Panc1 (cell line): Measurements from ENCODE around the gene MAML3. TPM values are rescaled to one million over a fixed set of nuclear protein-coding genes. Genes with fewer than 3 reads are reported as not detected.

Experiments
- ATAC-seq: fragments of 200-7000 bp; cut with Tn5 transposase; 2 replicates; pipeline ENCODE4 v1.9.1; 2020; ENCODE audit warnings: mild to moderate bottlenecking, moderate library complexity
- BruUV-seq: library from RNA; stranded (reverse); fragments of 400-500 nt; replicated peaks from 2 replicates; lab custom pipeline; 2021; lab: Mats Ljungman, UMichigan
- CTCF ChIA-PET: fragments of 300-600 bp; sonication (Branson Sonifier 250); formaldehyde crosslinking; loops from one replicate; lab custom pipeline; 2022; ENCODE audit warnings: antibody characterized with exemption; lab: Charles Lee
- POLR2A ChIA-PET: fragments of 300-600 bp; sonication (Branson Sonifier 250); formaldehyde crosslinking; loops from one replicate; lab custom pipeline; 2022; ENCODE audit warnings: antibody characterized with exemption; lab: Charles Lee
- DNase-seq: peaks from one replicate; pipeline ENCODE4 v3.0.0-alpha.2; 2010; ENCODE audit warnings: low read depth, low spot score
- H3K27ac ChIP-seq: 2 replicates; pipeline ENCODE4 v1.5.1; 2011; ENCODE audit warnings: mild to moderate bottlenecking, low read length, inconsistent platforms
- H3K27me3 ChIP-seq: fragments of 200-500 bp; sonication (Bioruptor generic); 2 replicates; pipeline ENCODE4 v1.6.0; 2014; ENCODE audit warnings: low read length, inconsistent platforms; ENCODE audit not compliant: control insufficient read depth, insufficient read depth
- H3K36me3 ChIP-seq: fragments of 200-500 bp; sonication (Bioruptor generic); 2 replicates; pipeline ENCODE4 v1.5.1; 2014; ENCODE audit warnings: inconsistent platforms, mild to moderate bottlenecking, low read length, moderate library complexity; ENCODE audit not compliant: control insufficient read depth, insufficient read depth
- H3K4me1 ChIP-seq: 2 replicates; pipeline ENCODE4 v1.5.1; 2011; ENCODE audit warnings: inconsistent platforms, mild to moderate bottlenecking, low read length, moderate library complexity; ENCODE audit not compliant: control insufficient read depth, insufficient read depth
- H3K4me3 ChIP-seq, 2 experiments: 2 replicates each; pipeline ENCODE4 v1.5.1; 2011 to 2012; ENCODE audit warnings: low read depth in 2 of 2, low read length in 2 of 2, mild to moderate bottlenecking in 2 of 2, inconsistent platforms in 1 of 2, moderate library complexity in 1 of 2
- H3K9me3 ChIP-seq: fragments of 200-500 bp; sonication (Bioruptor generic); 2 replicates; pipeline ENCODE4 v1.5.1; 2014; ENCODE audit warnings: low read depth, mild to moderate bottlenecking, inconsistent platforms, low read length, moderate library complexity; ENCODE audit not compliant: control insufficient read depth, insufficient read depth
- CTCF ChIP-seq: fragments of 450-650 bp; IDR thresholded peaks from 2 replicates; pipeline ENCODE4 v1.5.1; 2017; ENCODE audit warnings: mild to moderate bottlenecking
- POLR2AphosphoS5 ChIP-seq: IDR thresholded peaks from 2 replicates; pipeline ENCODE4 v1.6.1; 2012; ENCODE audit warnings: mild to moderate bottlenecking, low read depth, low read length, moderate library complexity
- REST ChIP-seq, 2 experiments: IDR thresholded peaks; 2 replicates each; pipeline ENCODE4 v1.6.1; 2011 to 2012; ENCODE audit warnings: low read depth in 2 of 2, control low read depth in 1 of 2, low read length in 1 of 2, mild to moderate bottlenecking in 1 of 2, moderate library complexity in 1 of 2; ENCODE audit not compliant: insufficient read depth in 1 of 2
- SIN3A ChIP-seq: IDR thresholded peaks from 2 replicates; pipeline ENCODE4 v1.6.1; 2012; ENCODE audit warnings: low read depth, mild to moderate bottlenecking, low read length, moderate library complexity, borderline replicate concordance; ENCODE audit not compliant: insufficient read depth
- TCF7L2 ChIP-seq: IDR thresholded peaks from 2 replicates; pipeline ENCODE4 v1.6.1; 2011; ENCODE audit warnings: mild to moderate bottlenecking, low read depth, low read length, inconsistent platforms
- in situ Hi-C: cut with HindIII; loops from 2 replicates; pipeline ENCODE4 v1.10.0; 2016; ENCODE audit warnings: low sequenced_read_pairs, low pct_unique_long_range_greater_than_20kb
- intact Hi-C: fragments of 100-400 bp; cut with micrococcal nuclease; formaldehyde crosslinking; loops from one replicate; pipeline ENCODE4 v1.10.0; 2022; ENCODE audit not compliant: unreplicated experiment
- total RNA-seq: library from RNA; stranded (reverse); gene quantifications from one replicate; pipeline ENCODE4 v1.2.1, GENCODE V29; 2021; ENCODE audit not compliant: unreplicated experiment

The MAML3 gene
- total RNA-seq, 1 experiment from 2014 or later: 7.7 TPM

GRCh38 chr4:139903845-139904244, 250.1 kb downstream of the MAML3 start:
- H3K4me1 ChIP-seq: peaks cover 18% of the 10 kb centered on the region
- in situ Hi-C loops (no loop called here), intact Hi-C loops (no loop called here)
- no peak for DNase-seq
- no peaks in the 10 kb centered on the region for H3K27me3 ChIP-seq
- TF ChIP-seq REST (IDR thresholded peaks at IDR 0.05; ENCODE audit: insufficient read depth in 1 of 2, low read depth in 2 of 2, low read length in 1 of 2) (no peak), SIN3A (no peak), POLR2AphosphoS5 (no peak), CTCF (no peak), TCF7L2 (no peak)
- ATAC-seq: no peak
- H3K27ac ChIP-seq: no peak overlapping the region
- CTCF ChIA-PET: no interaction called here
- no TSS peak for BruUV-seq
- POLR2A ChIA-PET: no interaction called here
- no peaks in the 10 kb centered on the region for H3K36me3 ChIP-seq
- H3K9me3 ChIP-seq: no peaks in the 10 kb centered on the region
- H3K4me3 ChIP-seq: no peak overlapping the region

GRCh38 chr4:139902321-139903320, 251.4 kb downstream of the MAML3 start:
- Histone ChIP-seq H3K27me3 (no peaks in the 10 kb centered on the region), H3K27ac (no peak overlapping the region), H3K9me3 (no peaks in the 10 kb centered on the region), H3K36me3 (no peaks in the 10 kb centered on the region), H3K4me3 (no peak overlapping the region), H3K4me1 (peaks cover 18% of the 10 kb centered on the region)
- CTCF ChIA-PET: no interaction called here
- in situ Hi-C loops (no loop called here), intact Hi-C loops (no loop called here)
- no peak for DNase-seq
- TF ChIP-seq REST (IDR thresholded peaks at IDR 0.05; ENCODE audit: insufficient read depth in 1 of 2, low read depth in 2 of 2, low read length in 1 of 2): no peak
- TF ChIP-seq TCF7L2: no peak
- TF ChIP-seq SIN3A: no peak
- no peak for TF ChIP-seq CTCF
- TF ChIP-seq POLR2AphosphoS5: no peak
- POLR2A ChIA-PET: no interaction called here
- ATAC-seq: no peak
- BruUV-seq: no TSS peak
